ENCODE results near the gene VTI1B. TPM values are rescaled to one million over a fixed set of nuclear protein-coding genes. Genes with fewer than 3 reads are reported as not detected.
A peak's percentile ranks its signal among the peaks of the same experiment; 100 is the strongest.

The VTI1B gene
- total and polyA plus RNA-seq, 4 donors = 26.5 to 76.3 (median 28.9) TPM

- Histone ChIP-seq H3K36me3 (ENCODE audit: control insufficient read depth in 4 of 4, insufficient read depth in 3 of 4, low read depth in 1 of 4, low read length in 3 of 4) (no peaks in the 10 kb centered on the region), H3K4me3 (ENCODE audit: low read depth in 1 of 3, low read length in 3 of 3) (no peak overlapping the region), H3K27me3 (ENCODE audit: control insufficient read depth in 4 of 4, insufficient read depth in 4 of 4, low read length in 3 of 4) (no peaks in the 10 kb centered on the region), H3K27ac (ENCODE audit: low read depth in 1 of 2, low read length in 2 of 2) (no peak overlapping the region), H3K9me3 (ENCODE audit: control insufficient read depth in 4 of 4, low read length in 3 of 4) (no peaks in the 10 kb centered on the region), H3K9ac (ENCODE audit: low read depth in 1 of 2, low read length in 2 of 2) (no peak overlapping the region), H3K4me1 (ENCODE audit: control insufficient read depth in 4 of 4, insufficient read depth in 4 of 4, low read length in 3 of 4) (peaks cover 3 to 14% (median 10%) of the 10 kb centered on the region in 4 donors)
- DNase-seq (ENCODE audit: low spot score) = no peak
- no peak for TF ChIP-seq NR2F2 (IDR thresholded peaks at IDR 0.05)
- TF ChIP-seq RAD21 (IDR thresholded peaks at IDR 0.05) = no peak
- no peak for TF ChIP-seq RXRA (IDR thresholded peaks at IDR 0.05)
- no peak for TF ChIP-seq JUND (IDR thresholded peaks at IDR 0.05)
- TF ChIP-seq HNF4A (conservative IDR thresholded peaks at IDR 0.05) = no peak
- TF ChIP-seq FOXA2 (IDR thresholded peaks at IDR 0.05) = no peak
- no peak for TF ChIP-seq SP1 (IDR thresholded peaks at IDR 0.05)
- TF ChIP-seq YY1 (IDR thresholded peaks at IDR 0.05) = no peak
- TF ChIP-seq EGR1 (IDR thresholded peaks at IDR 0.05; ENCODE audit: low read depth in 2 of 2) = no peak
- TF ChIP-seq CTCF (IDR thresholded peaks at IDR 0.05; ENCODE audit: low read depth, low read length, missing input control) = no peak
These were observed 5.9 kb downstream of the VTI1B start for GRCh38 chr14:67668559-67668958.

GRCh38 chr14:67666750-67667449 lies 7.5 kb downstream of the VTI1B start:
- H3K9ac ChIP-seq (ENCODE audit: low read depth in 1 of 2, low read length in 2 of 2) = no peak overlapping the region
- H3K9me3 ChIP-seq (ENCODE audit: control insufficient read depth in 4 of 4, low read length in 3 of 4) = no peaks in the 10 kb centered on the region
- DNase-seq (ENCODE audit: low spot score) = no peak
- no peak overlapping the region for H3K4me3 ChIP-seq (ENCODE audit: low read depth in 1 of 3, low read length in 3 of 3)
- no peaks in the 10 kb centered on the region for H3K27me3 ChIP-seq (ENCODE audit: control insufficient read depth in 4 of 4, insufficient read depth in 4 of 4, low read length in 3 of 4)
- TF ChIP-seq CTCF (IDR thresholded peaks at IDR 0.05; ENCODE audit: low read depth, low read length, missing input control) (peak; percentile 59), RAD21 (IDR thresholded peaks at IDR 0.05) (peak; percentile 84 to 88), EGR1 (IDR thresholded peaks at IDR 0.05; ENCODE audit: low read depth in 2 of 2) (no peak), FOXA2 (IDR thresholded peaks at IDR 0.05) (no peak)
- H3K4me1 ChIP-seq (ENCODE audit: control insufficient read depth in 4 of 4, insufficient read depth in 4 of 4, low read length in 3 of 4) = peaks cover 0 to 4% (median 0%) of the 10 kb centered on the region in 4 donors
- WGBS = 19% methylated on average over 1 of the region's 1 CpG
- no peaks in the 10 kb centered on the region for H3K36me3 ChIP-seq (ENCODE audit: control insufficient read depth in 4 of 4, insufficient read depth in 3 of 4, low read depth in 1 of 4, low read length in 3 of 4)
- no peak overlapping the region for H3K27ac ChIP-seq (ENCODE audit: low read depth in 1 of 2, low read length in 2 of 2)

- DNase-seq (ENCODE audit: low spot score) = no peak
- Histone ChIP-seq H3K36me3 (ENCODE audit: control insufficient read depth in 4 of 4, insufficient read depth in 3 of 4, low read depth in 1 of 4, low read length in 3 of 4) (peaks cover 0 to 1% (median 0%) of the 10 kb centered on the region in 4 donors), H3K4me3 (ENCODE audit: low read depth in 1 of 3, low read length in 3 of 3) (no peak overlapping the region), H3K27ac (ENCODE audit: low read depth in 1 of 2, low read length in 2 of 2) (no peak overlapping the region), H3K4me1 (ENCODE audit: control insufficient read depth in 4 of 4, insufficient read depth in 4 of 4, low read length in 3 of 4) (peaks cover 0 to 4% (median 0%) of the 10 kb centered on the region in 4 donors), H3K9ac (ENCODE audit: low read depth in 1 of 2, low read length in 2 of 2) (no peak overlapping the region), H3K27me3 (ENCODE audit: control insufficient read depth in 4 of 4, insufficient read depth in 4 of 4, low read length in 3 of 4) (no peaks in the 10 kb centered on the region), H3K9me3 (ENCODE audit: control insufficient read depth in 4 of 4, low read length in 3 of 4) (no peaks in the 10 kb centered on the region)
- TF ChIP-seq REST (IDR thresholded peaks at IDR 0.05) (no peak), FOXA2 (IDR thresholded peaks at IDR 0.05) (no peak)
- WGBS = 87% methylated on average over 2 of the region's 2 CpGs
These were observed 8.6 kb downstream of the VTI1B start for GRCh38 chr14:67665868-67666267.
